ENCODE results near the gene TTL. TPM values are rescaled to one million over a fixed set of nuclear protein-coding genes. Genes with fewer than 3 reads are reported as not detected.
"Not testable (repeated sequence)": the region's sequence is repeated elsewhere in the genome, so short reads cannot be mapped to it uniquely, and the experiment has no call there.

Gene TTL
- total RNA-seq, 1 experiment from 2014 or later, result 58.9 TPM

DNA sequence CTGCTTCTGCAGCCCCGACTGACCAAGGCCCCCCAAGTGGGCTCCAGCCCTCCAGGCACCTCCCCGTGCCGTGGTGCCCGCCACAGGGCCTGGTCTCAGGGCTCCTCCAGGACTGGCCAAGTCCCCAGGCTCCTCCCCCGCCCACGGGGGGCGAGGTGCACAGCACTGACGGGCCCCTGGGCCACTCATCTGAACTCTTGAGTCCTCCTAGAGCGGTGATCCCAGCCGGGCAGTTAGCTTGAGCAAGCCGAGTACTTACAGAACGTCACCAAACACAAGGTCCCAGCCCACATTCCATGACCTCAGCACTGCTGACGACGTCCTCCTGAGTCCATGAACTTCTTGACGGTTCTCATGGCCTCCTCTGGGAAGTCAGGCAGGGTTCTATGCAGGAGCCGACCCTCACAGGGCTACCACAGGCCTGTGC is 44.5 kb upstream of the TTL start:
- H3K27me3 Mint-ChIP-seq (ENCODE audit: low read depth); H3K4ac ChIP-seq (ENCODE audit: low read depth, low read length); H3K36me3 Mint-ChIP-seq (ENCODE audit: insufficient read depth in 1 of 3, low read depth in 3 of 3): not testable (repeated sequence)

DNA sequence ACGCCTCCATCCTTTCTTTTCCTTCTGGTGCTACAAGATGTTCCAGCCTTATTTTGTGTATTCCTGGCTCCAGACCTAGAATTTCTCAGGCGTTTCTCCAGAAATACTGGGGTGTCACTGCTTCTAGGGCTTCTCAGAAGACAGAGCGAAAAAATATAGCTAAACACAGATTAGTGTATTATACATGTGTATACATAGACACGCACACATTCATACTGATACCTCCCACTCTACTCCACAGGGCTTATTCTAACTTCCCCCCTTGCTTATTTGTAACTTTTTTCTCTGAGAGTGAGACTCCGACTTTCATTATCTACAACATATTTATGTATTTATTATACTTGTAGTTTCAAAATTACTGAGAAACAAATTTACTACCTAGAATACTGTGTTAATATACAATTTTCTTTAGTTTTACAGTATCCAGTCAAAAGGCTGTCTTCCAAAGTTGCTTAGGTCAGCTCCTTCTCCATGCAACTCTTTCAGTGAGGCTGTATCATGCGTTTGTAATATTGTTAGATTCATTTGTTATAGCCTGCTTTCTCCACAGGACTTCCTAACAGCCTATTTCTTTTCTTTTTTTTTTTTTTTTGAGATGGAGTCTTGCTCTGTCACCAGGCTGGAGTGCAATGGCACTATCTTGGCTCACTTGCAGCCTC is 43.2 kb upstream of the TTL start:
- not testable (repeated sequence) for H2BK20ac ChIP-seq (ENCODE audit: low read depth, low read length, poor library complexity, severe bottlenecking); H3K27me3 Mint-ChIP-seq (ENCODE audit: low read depth); H3K56ac ChIP-seq (ENCODE audit: insufficient read length, low read depth, low read length); H3K4me2 ChIP-seq (ENCODE audit: insufficient read depth, insufficient read length, low read length); H2BK12ac ChIP-seq (ENCODE audit: insufficient read length, low read depth, low read length); H4K20me1 ChIP-seq (ENCODE audit: control insufficient read depth, insufficient read depth, insufficient read length); H3K9ac ChIP-seq (ENCODE audit: extremely low read depth, insufficient read length, low read length); H3T11ph ChIP-seq (ENCODE audit: low read length); H3K79me2 ChIP-seq (ENCODE audit: insufficient read depth, low read length); H3K4me1 ChIP-seq (ENCODE audit: insufficient read depth, low read length); H3K23ac ChIP-seq (ENCODE audit: insufficient read length, low read depth, low read length); H4K8ac ChIP-seq (replicated peaks; ENCODE audit: insufficient read length, low read depth, low read length); H2BK5ac ChIP-seq (ENCODE audit: insufficient read length, low read length); H3K9me3 ChIP-seq (ENCODE audit: control insufficient read depth, low read depth, low read length); H3K9me3 Mint-ChIP-seq; H3K27ac Mint-ChIP-seq; H3K27me3 ChIP-seq (ENCODE audit: insufficient read depth, low read length); H3K36me3 Mint-ChIP-seq (ENCODE audit: insufficient read depth in 1 of 3, low read depth in 3 of 3); H4K91ac ChIP-seq (ENCODE audit: insufficient read length, low read depth, low read length); H3K4ac ChIP-seq (ENCODE audit: low read depth, low read length); H3K27ac ChIP-seq (ENCODE audit: insufficient read length, low read depth, low read length); H2AK5ac ChIP-seq (ENCODE audit: insufficient read length, low read length); H3K79me1 ChIP-seq (ENCODE audit: insufficient read depth, low read depth, low read length, poor library complexity, severe bottlenecking); H3K4me1 Mint-ChIP-seq; H4K5ac ChIP-seq (ENCODE audit: insufficient read length, low read depth, low read length); DNase-seq; H3K18ac ChIP-seq (ENCODE audit: insufficient read length, low read depth, low read length); H3K4me3 Mint-ChIP-seq; H2BK120ac ChIP-seq (ENCODE audit: low read depth, low read length, poor library complexity, severe bottlenecking); H2AFZ ChIP-seq (ENCODE audit: low read length); H3K23me2 ChIP-seq (ENCODE audit: insufficient read length, low read depth, low read length, poor library complexity, severe bottlenecking); H3K14ac ChIP-seq (ENCODE audit: insufficient read depth, low read length); H2BK15ac ChIP-seq (ENCODE audit: low read depth, low read length)
- WGBS (ENCODE audit: extremely low coverage, insufficient read length, low lambda C conversion rate), result no CpG with 5 or more reads among the region's 6 CpGs

More for the DNA sequence above, 44.5 kb upstream of the TTL start:
- not testable (repeated sequence) for H4K8ac ChIP-seq (replicated peaks; ENCODE audit: insufficient read length, low read depth, low read length); H3K4me1 ChIP-seq (ENCODE audit: insufficient read depth, low read length); H3K9me3 ChIP-seq (ENCODE audit: control insufficient read depth, low read depth, low read length); H2BK15ac ChIP-seq (ENCODE audit: low read depth, low read length); H3K14ac ChIP-seq (ENCODE audit: insufficient read depth, low read length); H3K18ac ChIP-seq (ENCODE audit: insufficient read length, low read depth, low read length); H3K4me1 Mint-ChIP-seq; H3K9ac ChIP-seq (ENCODE audit: extremely low read depth, insufficient read length, low read length); H3K56ac ChIP-seq (ENCODE audit: insufficient read length, low read depth, low read length); H3K23me2 ChIP-seq (ENCODE audit: insufficient read length, low read depth, low read length, poor library complexity, severe bottlenecking); H3K4me2 ChIP-seq (ENCODE audit: insufficient read depth, insufficient read length, low read length); H3K23ac ChIP-seq (ENCODE audit: insufficient read length, low read depth, low read length); H2BK5ac ChIP-seq (ENCODE audit: insufficient read length, low read length); H2BK20ac ChIP-seq (ENCODE audit: low read depth, low read length, poor library complexity, severe bottlenecking); H2BK12ac ChIP-seq (ENCODE audit: insufficient read length, low read depth, low read length); H2BK120ac ChIP-seq (ENCODE audit: low read depth, low read length, poor library complexity, severe bottlenecking); H3K4me3 Mint-ChIP-seq; H4K5ac ChIP-seq (ENCODE audit: insufficient read length, low read depth, low read length); H3K27ac ChIP-seq (ENCODE audit: insufficient read length, low read depth, low read length); H3K27ac Mint-ChIP-seq; DNase-seq; H2AFZ ChIP-seq (ENCODE audit: low read length); H3T11ph ChIP-seq (ENCODE audit: low read length); H3K9me3 Mint-ChIP-seq; H2AK5ac ChIP-seq (ENCODE audit: insufficient read length, low read length); H3K79me2 ChIP-seq (ENCODE audit: insufficient read depth, low read length); H4K91ac ChIP-seq (ENCODE audit: insufficient read length, low read depth, low read length); H3K27me3 ChIP-seq (ENCODE audit: insufficient read depth, low read length); H3K79me1 ChIP-seq (ENCODE audit: insufficient read depth, low read depth, low read length, poor library complexity, severe bottlenecking); H4K20me1 ChIP-seq (ENCODE audit: control insufficient read depth, insufficient read depth, insufficient read length)
- WGBS (ENCODE audit: extremely low coverage, insufficient read length, low lambda C conversion rate), result no CpG with 5 or more reads among the region's 16 CpGs

All from H9 (cell line).